Osteoblast (primary cell): Measurements from ENCODE around the gene CDH24. TPM values are rescaled to one million over a fixed set of nuclear protein-coding genes. Genes with fewer than 3 reads are reported as not detected.

Experiments
- DNase-seq: peaks from one replicate; pipeline ENCODE4 v3.0.0; 2011; ENCODE audit warnings: low spot score, mixed read lengths; ENCODE audit not compliant: insufficient read length; ENCODE audit errors: missing footprints
- H2AFZ ChIP-seq: 2 replicates; pipeline ENCODE4 v1.6.0; 2011; ENCODE audit warnings: mild to moderate bottlenecking, low read length
- H3K27ac ChIP-seq: 2 replicates; pipeline ENCODE4 v1.5.1; 2011; ENCODE audit warnings: mild to moderate bottlenecking, low read depth, low read length, moderate library complexity
- H3K27me3 ChIP-seq: 2 replicates; pipeline ENCODE4 v1.6.0; 2012; ENCODE audit warnings: mild to moderate bottlenecking, control low read depth, inconsistent platforms, low read length, moderate library complexity; ENCODE audit not compliant: insufficient read depth
- H3K36me3 ChIP-seq: 2 replicates; pipeline ENCODE4 v1.5.1; 2011; ENCODE audit warnings: mild to moderate bottlenecking, low read length, control low read depth, moderate library complexity; ENCODE audit not compliant: insufficient read depth
- H3K4me1 ChIP-seq: 2 replicates; pipeline ENCODE4 v1.5.1; 2011; ENCODE audit warnings: mild to moderate bottlenecking, low read length, control low read depth, moderate library complexity; ENCODE audit not compliant: insufficient read depth
- H3K4me2 ChIP-seq: 2 replicates; pipeline ENCODE4 v1.6.0; 2011; ENCODE audit warnings: mild to moderate bottlenecking, low read length; ENCODE audit not compliant: insufficient read depth
- H3K4me3 ChIP-seq: fragments of 200-600 bp; sonication (generic); 3 replicates; pipeline ENCODE4 v1.5.1; 2012; ENCODE audit warnings: mild to moderate bottlenecking, low read length, inconsistent platforms; ENCODE audit not compliant: insufficient read depth
- H3K79me2 ChIP-seq: 2 replicates; pipeline ENCODE4 v1.6.0; 2012; ENCODE audit warnings: mild to moderate bottlenecking, low read length, control low read depth, inconsistent platforms; ENCODE audit not compliant: insufficient read depth
- H3K9me3 ChIP-seq: 2 replicates; pipeline ENCODE4 v1.5.1; 2011; ENCODE audit warnings: low read depth, low read length, control low read depth
- H4K20me1 ChIP-seq: 2 replicates; pipeline ENCODE4 v1.6.0; 2012; ENCODE audit warnings: mild to moderate bottlenecking, low read length, control low read depth; ENCODE audit not compliant: insufficient read depth
- total RNA-seq: library from RNA; depleted of rRNA; stranded (reverse); fragments of >200 nt; gene quantifications from 2 replicates; pipeline ENCODE4 v1.2.3, GENCODE V29; 2012
- TF ChIP-seq, protein P1 (sequence below): IDR thresholded peaks from 2 replicates; pipeline ENCODE4 v1.5.1; 2011; ENCODE audit warnings: mild to moderate bottlenecking, low read depth, low read length, moderate library complexity; ENCODE audit errors: extremely low read depth

Gene CDH24
- total RNA-seq, 1 donor, result 3.3 TPM

DNA sequence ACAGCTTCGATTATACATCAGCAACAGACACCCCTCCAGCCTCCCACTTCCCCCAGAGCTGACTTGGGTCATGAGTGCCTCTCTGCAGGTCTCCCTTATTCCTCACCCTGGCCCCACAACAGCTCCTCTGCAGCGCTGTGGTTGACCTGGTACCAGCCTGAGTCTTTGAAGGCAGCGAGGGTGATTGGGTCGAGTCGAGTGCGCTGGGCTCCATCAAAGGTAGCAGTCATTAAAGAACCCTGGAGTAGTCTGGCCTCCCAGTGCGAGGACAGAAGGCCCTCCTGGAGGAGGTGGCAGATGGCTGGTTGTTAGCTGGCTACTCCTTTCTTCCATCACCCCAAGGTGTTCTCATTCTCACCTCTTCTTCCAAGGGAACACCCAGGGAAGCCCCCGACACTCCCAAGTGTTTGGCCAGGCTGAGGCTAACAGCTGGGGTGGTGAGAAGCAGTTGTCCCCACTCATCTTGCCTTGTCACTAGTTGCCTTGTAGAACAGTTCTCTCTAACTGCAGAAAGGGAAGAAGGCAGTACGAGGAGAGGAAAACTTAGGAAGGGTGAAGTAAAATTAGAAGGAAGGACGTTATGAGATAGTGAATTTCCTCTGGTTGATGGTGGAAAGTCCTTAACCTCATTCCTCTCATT is 44.8 kb upstream of the CDH24 start:
- Histone ChIP-seq H3K4me2 (no peak overlapping the region), H3K4me1 (peaks cover 5% of the 10 kb centered on the region), H3K36me3 (peaks cover 24% of the 10 kb centered on the region), H3K27ac (no peak overlapping the region), H4K20me1 (peaks cover 27% of the 10 kb centered on the region), H2AFZ (no peak overlapping the region), H3K27me3 (no peaks in the 10 kb centered on the region), H3K4me3 (no peak overlapping the region), H3K9me3 (no peaks in the 10 kb centered on the region), H3K79me2 (peaks cover 26% of the 10 kb centered on the region)
- TF ChIP-seq, protein P1, sequence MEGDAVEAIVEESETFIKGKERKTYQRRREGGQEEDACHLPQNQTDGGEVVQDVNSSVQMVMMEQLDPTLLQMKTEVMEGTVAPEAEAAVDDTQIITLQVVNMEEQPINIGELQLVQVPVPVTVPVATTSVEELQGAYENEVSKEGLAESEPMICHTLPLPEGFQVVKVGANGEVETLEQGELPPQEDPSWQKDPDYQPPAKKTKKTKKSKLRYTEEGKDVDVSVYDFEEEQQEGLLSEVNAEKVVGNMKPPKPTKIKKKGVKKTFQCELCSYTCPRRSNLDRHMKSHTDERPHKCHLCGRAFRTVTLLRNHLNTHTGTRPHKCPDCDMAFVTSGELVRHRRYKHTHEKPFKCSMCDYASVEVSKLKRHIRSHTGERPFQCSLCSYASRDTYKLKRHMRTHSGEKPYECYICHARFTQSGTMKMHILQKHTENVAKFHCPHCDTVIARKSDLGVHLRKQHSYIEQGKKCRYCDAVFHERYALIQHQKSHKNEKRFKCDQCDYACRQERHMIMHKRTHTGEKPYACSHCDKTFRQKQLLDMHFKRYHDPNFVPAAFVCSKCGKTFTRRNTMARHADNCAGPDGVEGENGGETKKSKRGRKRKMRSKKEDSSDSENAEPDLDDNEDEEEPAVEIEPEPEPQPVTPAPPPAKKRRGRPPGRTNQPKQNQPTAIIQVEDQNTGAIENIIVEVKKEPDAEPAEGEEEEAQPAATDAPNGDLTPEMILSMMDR, result no peak
- no peak for DNase-seq

DNA sequence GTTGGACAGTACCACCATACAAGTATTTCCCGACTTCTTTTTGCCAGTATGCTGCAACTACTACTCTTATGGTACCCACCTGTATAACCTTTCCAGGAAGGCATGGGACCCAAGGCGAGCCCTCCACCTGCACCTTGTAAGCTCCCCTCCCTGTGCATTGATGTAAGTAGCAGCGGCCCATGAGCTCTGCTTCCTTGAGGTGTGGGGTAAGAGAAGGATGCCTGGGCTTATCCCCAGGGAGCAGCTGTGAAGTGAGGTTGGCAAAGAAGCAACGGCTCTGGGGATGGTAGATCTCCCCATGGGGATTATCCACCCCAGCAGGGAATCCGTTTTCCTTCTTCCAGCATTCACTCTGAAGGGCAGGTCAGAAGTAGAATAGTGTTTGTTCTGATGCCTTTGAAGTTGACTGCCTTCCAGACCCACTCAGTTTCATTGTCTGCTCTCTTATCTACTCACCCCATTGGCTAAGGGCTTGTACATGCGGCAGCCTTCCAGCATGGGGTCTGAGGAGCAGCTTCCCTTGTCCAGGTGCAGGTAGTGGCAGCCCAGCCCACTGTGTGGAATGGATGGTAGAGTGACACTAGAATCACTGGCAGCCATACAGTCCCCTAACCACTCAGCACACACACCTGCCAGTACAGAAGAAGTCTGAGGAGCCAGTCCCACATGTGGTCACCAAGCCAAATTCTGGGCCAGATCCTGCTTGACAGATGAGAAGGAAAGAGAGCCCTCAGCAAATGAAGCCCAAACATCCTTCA is 44.1 kb upstream of the CDH24 start:
- H3K9me3 ChIP-seq, result no peaks in the 10 kb centered on the region
- H3K36me3 ChIP-seq, result peaks cover 24% of the 10 kb centered on the region
- no peak for DNase-seq
- no peak overlapping the region for H3K4me2 ChIP-seq
- H3K4me1 ChIP-seq, result peaks cover 12% of the 10 kb centered on the region
- TF ChIP-seq, protein P1, result no peak
- no peaks in the 10 kb centered on the region for H3K27me3 ChIP-seq
- H3K27ac ChIP-seq, result no peak overlapping the region
- H3K79me2 ChIP-seq, result peaks cover 33% of the 10 kb centered on the region
- no peak overlapping the region for H2AFZ ChIP-seq
- H3K4me3 ChIP-seq, result no peak overlapping the region
- peaks cover 34% of the 10 kb centered on the region for H4K20me1 ChIP-seq

DNA sequence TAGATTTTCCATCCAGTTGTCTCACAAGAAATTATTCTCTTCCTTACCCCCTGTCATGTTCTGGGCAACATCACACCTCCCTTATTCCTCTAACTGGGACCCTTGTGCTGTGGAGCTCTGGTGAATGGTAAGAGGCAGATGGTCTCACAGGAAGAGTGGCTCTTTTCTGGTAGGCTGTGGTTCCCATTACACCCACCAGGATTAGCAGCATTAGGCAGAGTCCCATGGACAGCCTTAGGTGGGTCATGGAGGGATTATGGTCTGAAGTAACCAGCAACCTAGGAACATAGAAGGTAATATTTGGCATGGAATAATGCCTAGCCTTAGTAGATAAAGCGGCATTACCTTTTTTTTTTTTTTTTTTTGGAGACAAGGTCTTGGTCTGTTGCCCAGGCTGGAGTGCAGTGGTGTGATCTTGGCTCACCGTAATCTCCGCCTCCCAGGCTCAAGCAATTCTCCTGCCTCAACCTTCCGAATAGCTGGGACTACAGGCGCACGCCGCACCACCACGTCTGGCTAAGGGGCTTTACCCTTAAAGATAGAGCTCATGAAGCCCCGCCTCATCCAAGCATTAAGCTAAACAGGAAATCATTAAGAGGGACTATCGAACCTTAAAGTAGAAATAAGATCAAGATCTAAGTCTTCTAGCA is 42.0 kb upstream of the CDH24 start:
- Histone ChIP-seq H2AFZ (no peak overlapping the region), H3K79me2 (peaks cover 39% of the 10 kb centered on the region), H3K9me3 (no peaks in the 10 kb centered on the region), H3K36me3 (peaks cover 24% of the 10 kb centered on the region), H3K4me1 (peaks cover 12% of the 10 kb centered on the region), H3K27ac (no peak overlapping the region), H4K20me1 (peaks cover 36% of the 10 kb centered on the region), H3K4me2 (no peak overlapping the region), H3K4me3 (no peak overlapping the region), H3K27me3 (no peaks in the 10 kb centered on the region)
- TF ChIP-seq, protein P1, result no peak
- no peak for DNase-seq

DNA sequence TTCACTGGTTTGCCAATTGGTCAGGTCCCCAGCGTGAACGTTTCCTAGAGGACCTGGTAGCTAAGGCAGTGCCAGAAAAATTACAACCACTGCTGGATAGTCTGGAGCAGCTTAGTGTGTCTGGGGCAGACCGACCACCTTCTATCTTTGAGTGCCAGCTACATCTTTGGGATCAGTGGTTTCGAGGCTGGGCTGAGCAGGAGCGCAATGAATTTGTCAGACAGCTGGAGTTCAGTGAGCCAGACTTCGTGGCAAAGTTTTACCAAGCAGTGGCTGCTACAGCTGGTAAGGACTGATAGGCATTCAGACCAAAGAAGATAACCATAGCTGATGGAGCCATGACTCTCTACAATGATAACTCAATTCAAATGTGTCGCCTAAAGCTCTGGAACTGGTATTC is 40.5 kb upstream of the CDH24 start:
- no peak for DNase-seq
- H3K4me2 ChIP-seq, result no peak overlapping the region
- TF ChIP-seq, protein P1, result no peak

More for the DNA sequence above, 40.5 kb upstream of the CDH24 start:
- Histone ChIP-seq H3K27ac (no peak overlapping the region), H3K79me2 (peaks cover 55% of the 10 kb centered on the region), H3K4me1 (peaks cover 24% of the 10 kb centered on the region), H3K36me3 (peaks cover 29% of the 10 kb centered on the region), H3K9me3 (no peaks in the 10 kb centered on the region), H3K27me3 (no peaks in the 10 kb centered on the region), H3K4me3 (no peak overlapping the region), H2AFZ (no peak overlapping the region), H4K20me1 (peaks cover 50% of the 10 kb centered on the region)
